ENCODE data around the gene CNTROB.

GRCh38 chr17:7886227-7887037 lies 45.6 kb upstream of the CNTROB start:
- TF ChIP-seq CTCF (conservative IDR thresholded peaks at IDR 0.05; ENCODE audit: low read length), result peak; percentile 47; the same call in 1 of the 2 replicates
- TF ChIP-seq EZH2phosphoT487 (IDR thresholded peaks at IDR 0.05; ENCODE audit: borderline replicate concordance, low read depth, low read length), result no peak
